NOMO-1 (cell line): ENCODE results near the gene CLCA1.
"Not testable (repeated sequence)": the region's sequence is repeated elsewhere in the genome, so short reads cannot be mapped to it uniquely, and the experiment has no call there.

Experiments
- DNase-seq, 2 experiments: peaks; one replicate each; lab custom pipeline; 2025; ENCODE audit not compliant: unreplicated experiment in 2 of 2; lab: John Stamatoyannopoulos, UW

Gene CLCA1

GRCh38 chr1:86461482-86461881 lies 7.2 kb upstream of the CLCA1 start:
- no peak for DNase-seq

- no peak for DNase-seq
Observed at GRCh38 chr1:86464819-86465218, 3.9 kb upstream of the CLCA1 start.

GRCh38 chr1:86466109-86466844 lies 2.5 kb upstream of the CLCA1 start:
- no peak for DNase-seq

- DNase-seq = no peak
Observed at GRCh38 chr1:86466986-86467385, 1.7 kb upstream of the CLCA1 start.

- DNase-seq = no peak
Observed at GRCh38 chr1:86470859-86471258, 2.1 kb downstream of the CLCA1 start.

- DNase-seq = no peak
Observed at GRCh38 chr1:86471291-86471690, 2.6 kb downstream of the CLCA1 start.

GRCh38 chr1:86472152-86472551 lies 3.4 kb downstream of the CLCA1 start:
- no peak for DNase-seq

GRCh38 chr1:86472767-86473166 lies 4.0 kb downstream of the CLCA1 start:
- DNase-seq = no peak

- no peak for DNase-seq
Observed at GRCh38 chr1:86477256-86477655, 8.5 kb downstream of the CLCA1 start.

- no peak for DNase-seq
Observed at GRCh38 chr1:86477682-86478081, 9.0 kb downstream of the CLCA1 start.

- DNase-seq = no peak
Observed at GRCh38 chr1:86478416-86479156, 9.9 kb downstream of the CLCA1 start.

GRCh38 chr1:86481966-86482365 lies 13.2 kb downstream of the CLCA1 start:
- DNase-seq = no peak

GRCh38 chr1:86487131-86487810 lies 18.5 kb downstream of the CLCA1 start:
- DNase-seq = no peak

- DNase-seq = no peak
Observed at GRCh38 chr1:86487811-86488141, 19.0 kb downstream of the CLCA1 start.

GRCh38 chr1:86489242-86489878 lies 20.6 kb downstream of the CLCA1 start:
- no peak for DNase-seq

- no peak for DNase-seq
Observed at GRCh38 chr1:86491171-86491950, 22.6 kb downstream of the CLCA1 start.

- no peak for DNase-seq
Observed at GRCh38 chr1:86498281-86498680, 29.6 kb downstream of the CLCA1 start.

- peak; percentile 37 to 68 for DNase-seq
Observed at GRCh38 chr1:86499987-86500593, 31.4 kb downstream of the CLCA1 start.

GRCh38 chr1:86500714-86501113 lies 32.0 kb downstream of the CLCA1 start:
- DNase-seq = no peak

- DNase-seq = not testable (repeated sequence)
Observed at GRCh38 chr1:86502125-86502646, 33.5 kb downstream of the CLCA1 start.
